ENCODE measurements around the gene SNAPIN. TPM values are rescaled to one million over a fixed set of nuclear protein-coding genes. Genes with fewer than 3 reads are reported as not detected.
A peak's percentile ranks its signal among the peaks of the same experiment; 100 is the strongest.

SNAPIN gene
- total RNA-seq, 1 experiment from 2014 or later, result 23.4 TPM

- CTCF ChIA-PET, result interaction anchor here (0.7 kb wide), 1 partner anchor 11 kb away, joined by 4 read pairs; no protein-coding TSS in a partner anchor
- TF ChIP-seq MYBL2 (CRISPR knock-in tag; IDR thresholded peaks at IDR 0.05) (no peak), RELA (CRISPR knock-in tag; IDR thresholded peaks at IDR 0.05; ENCODE audit: borderline replicate concordance) (no peak), NFATC4 (CRISPR knock-in tag; IDR thresholded peaks at IDR 0.05) (no peak), IRF2 (CRISPR knock-in tag; IDR thresholded peaks at IDR 0.05; ENCODE audit: borderline replicate concordance, low read depth) (no peak), ETV6 (CRISPR knock-in tag; IDR thresholded peaks at IDR 0.05) (no peak), FOXK1 (CRISPR knock-in tag; IDR thresholded peaks at IDR 0.05) (no peak), GTF2I (CRISPR knock-in tag; conservative IDR thresholded peaks at IDR 0.05) (no peak)
- TF ChIP-seq, protein P1, sequence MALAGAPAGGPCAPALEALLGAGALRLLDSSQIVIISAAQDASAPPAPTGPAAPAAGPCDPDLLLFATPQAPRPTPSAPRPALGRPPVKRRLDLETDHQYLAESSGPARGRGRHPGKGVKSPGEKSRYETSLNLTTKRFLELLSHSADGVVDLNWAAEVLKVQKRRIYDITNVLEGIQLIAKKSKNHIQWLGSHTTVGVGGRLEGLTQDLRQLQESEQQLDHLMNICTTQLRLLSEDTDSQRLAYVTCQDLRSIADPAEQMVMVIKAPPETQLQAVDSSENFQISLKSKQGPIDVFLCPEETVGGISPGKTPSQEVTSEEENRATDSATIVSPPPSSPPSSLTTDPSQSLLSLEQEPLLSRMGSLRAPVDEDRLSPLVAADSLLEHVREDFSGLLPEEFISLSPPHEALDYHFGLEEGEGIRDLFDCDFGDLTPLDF (CRISPR knock-in tag; IDR thresholded peaks at IDR 0.05), result no peak
- TF ChIP-seq, protein P2, sequence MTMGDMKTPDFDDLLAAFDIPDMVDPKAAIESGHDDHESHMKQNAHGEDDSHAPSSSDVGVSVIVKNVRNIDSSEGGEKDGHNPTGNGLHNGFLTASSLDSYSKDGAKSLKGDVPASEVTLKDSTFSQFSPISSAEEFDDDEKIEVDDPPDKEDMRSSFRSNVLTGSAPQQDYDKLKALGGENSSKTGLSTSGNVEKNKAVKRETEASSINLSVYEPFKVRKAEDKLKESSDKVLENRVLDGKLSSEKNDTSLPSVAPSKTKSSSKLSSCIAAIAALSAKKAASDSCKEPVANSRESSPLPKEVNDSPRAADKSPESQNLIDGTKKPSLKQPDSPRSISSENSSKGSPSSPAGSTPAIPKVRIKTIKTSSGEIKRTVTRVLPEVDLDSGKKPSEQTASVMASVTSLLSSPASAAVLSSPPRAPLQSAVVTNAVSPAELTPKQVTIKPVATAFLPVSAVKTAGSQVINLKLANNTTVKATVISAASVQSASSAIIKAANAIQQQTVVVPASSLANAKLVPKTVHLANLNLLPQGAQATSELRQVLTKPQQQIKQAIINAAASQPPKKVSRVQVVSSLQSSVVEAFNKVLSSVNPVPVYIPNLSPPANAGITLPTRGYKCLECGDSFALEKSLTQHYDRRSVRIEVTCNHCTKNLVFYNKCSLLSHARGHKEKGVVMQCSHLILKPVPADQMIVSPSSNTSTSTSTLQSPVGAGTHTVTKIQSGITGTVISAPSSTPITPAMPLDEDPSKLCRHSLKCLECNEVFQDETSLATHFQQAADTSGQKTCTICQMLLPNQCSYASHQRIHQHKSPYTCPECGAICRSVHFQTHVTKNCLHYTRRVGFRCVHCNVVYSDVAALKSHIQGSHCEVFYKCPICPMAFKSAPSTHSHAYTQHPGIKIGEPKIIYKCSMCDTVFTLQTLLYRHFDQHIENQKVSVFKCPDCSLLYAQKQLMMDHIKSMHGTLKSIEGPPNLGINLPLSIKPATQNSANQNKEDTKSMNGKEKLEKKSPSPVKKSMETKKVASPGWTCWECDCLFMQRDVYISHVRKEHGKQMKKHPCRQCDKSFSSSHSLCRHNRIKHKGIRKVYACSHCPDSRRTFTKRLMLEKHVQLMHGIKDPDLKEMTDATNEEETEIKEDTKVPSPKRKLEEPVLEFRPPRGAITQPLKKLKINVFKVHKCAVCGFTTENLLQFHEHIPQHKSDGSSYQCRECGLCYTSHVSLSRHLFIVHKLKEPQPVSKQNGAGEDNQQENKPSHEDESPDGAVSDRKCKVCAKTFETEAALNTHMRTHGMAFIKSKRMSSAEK (CRISPR knock-in tag; IDR thresholded peaks at IDR 0.05; ENCODE audit: borderline replicate concordance), result no peak
- TF ChIP-seq, protein P3, sequence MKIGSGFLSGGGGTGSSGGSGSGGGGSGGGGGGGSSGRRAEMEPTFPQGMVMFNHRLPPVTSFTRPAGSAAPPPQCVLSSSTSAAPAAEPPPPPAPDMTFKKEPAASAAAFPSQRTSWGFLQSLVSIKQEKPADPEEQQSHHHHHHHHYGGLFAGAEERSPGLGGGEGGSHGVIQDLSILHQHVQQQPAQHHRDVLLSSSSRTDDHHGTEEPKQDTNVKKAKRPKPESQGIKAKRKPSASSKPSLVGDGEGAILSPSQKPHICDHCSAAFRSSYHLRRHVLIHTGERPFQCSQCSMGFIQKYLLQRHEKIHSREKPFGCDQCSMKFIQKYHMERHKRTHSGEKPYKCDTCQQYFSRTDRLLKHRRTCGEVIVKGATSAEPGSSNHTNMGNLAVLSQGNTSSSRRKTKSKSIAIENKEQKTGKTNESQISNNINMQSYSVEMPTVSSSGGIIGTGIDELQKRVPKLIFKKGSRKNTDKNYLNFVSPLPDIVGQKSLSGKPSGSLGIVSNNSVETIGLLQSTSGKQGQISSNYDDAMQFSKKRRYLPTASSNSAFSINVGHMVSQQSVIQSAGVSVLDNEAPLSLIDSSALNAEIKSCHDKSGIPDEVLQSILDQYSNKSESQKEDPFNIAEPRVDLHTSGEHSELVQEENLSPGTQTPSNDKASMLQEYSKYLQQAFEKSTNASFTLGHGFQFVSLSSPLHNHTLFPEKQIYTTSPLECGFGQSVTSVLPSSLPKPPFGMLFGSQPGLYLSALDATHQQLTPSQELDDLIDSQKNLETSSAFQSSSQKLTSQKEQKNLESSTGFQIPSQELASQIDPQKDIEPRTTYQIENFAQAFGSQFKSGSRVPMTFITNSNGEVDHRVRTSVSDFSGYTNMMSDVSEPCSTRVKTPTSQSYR (CRISPR knock-in tag; IDR thresholded peaks at IDR 0.05), result no peak
- no peaks in the 10 kb centered on the region for H3K9me3 Mint-ChIP-seq
- POLR2A ChIA-PET, result interaction anchor here (0.7 kb wide), 1 partner anchor 14 kb away, joined by 3 read pairs; no protein-coding TSS in a partner anchor
- peaks cover 22% of the 10 kb centered on the region for H3K4me1 Mint-ChIP-seq
- H3K36me3 Mint-ChIP-seq, result peaks cover 19% of the 10 kb centered on the region
- no peak for DNase-seq (ENCODE audit: low spot score)
- ATAC-seq, result no peak
- H3K4me3 Mint-ChIP-seq, result peak overlapping the region; percentile 15
- peaks cover 9% of the 10 kb centered on the region for H3K27me3 Mint-ChIP-seq (ENCODE audit: low read depth)
- no peak overlapping the region for H3K27ac Mint-ChIP-seq
Observed at GRCh38 chr1:153673511-153673910, 15.0 kb downstream of the SNAPIN start.

GRCh38 chr1:153677718-153678518 lies 19.4 kb downstream of the SNAPIN start:
- DNase-seq (ENCODE audit: low spot score) (peak; percentile 78), ATAC-seq (peak; percentile 63)
- ChIA-PET POLR2A (interaction anchor here (0.6 to 1.5 kb wide), 4 partner anchors 20 to 312 kb away, joined by 3 to 4 read pairs (median 3); partner anchors contain the start of gene RPS27), CTCF (interaction anchor here (0.5 to 4.7 kb wide), 36 partner anchors 9 to 309 kb away, joined by 3 to 52 read pairs (median 5); partner anchors contain the start of genes CHTOP, DENND4B, INTS3 and RAB13)
- Mint-ChIP-seq H3K9me3 (no peaks in the 10 kb centered on the region), H3K27ac (no peak overlapping the region), H3K4me3 (peak overlapping the region; percentile 87), H3K36me3 (peaks cover 6% of the 10 kb centered on the region; the same call in 1 of the 2 replicates), H3K4me1 (peaks cover 18% of the 10 kb centered on the region), H3K27me3 (ENCODE audit: low read depth) (peaks cover 24% of the 10 kb centered on the region)
- TF ChIP-seq PRDM15 (CRISPR knock-in tag; IDR thresholded peaks at IDR 0.05) (no peak), CTCF (IDR thresholded peaks at IDR 0.05) (peak; percentile 82), TEAD1 (CRISPR knock-in tag; IDR thresholded peaks at IDR 0.05) (0 out of 2 replicates have a peak, but pooled peaks have one; percentile 27)
- TF ChIP-seq, protein P4, sequence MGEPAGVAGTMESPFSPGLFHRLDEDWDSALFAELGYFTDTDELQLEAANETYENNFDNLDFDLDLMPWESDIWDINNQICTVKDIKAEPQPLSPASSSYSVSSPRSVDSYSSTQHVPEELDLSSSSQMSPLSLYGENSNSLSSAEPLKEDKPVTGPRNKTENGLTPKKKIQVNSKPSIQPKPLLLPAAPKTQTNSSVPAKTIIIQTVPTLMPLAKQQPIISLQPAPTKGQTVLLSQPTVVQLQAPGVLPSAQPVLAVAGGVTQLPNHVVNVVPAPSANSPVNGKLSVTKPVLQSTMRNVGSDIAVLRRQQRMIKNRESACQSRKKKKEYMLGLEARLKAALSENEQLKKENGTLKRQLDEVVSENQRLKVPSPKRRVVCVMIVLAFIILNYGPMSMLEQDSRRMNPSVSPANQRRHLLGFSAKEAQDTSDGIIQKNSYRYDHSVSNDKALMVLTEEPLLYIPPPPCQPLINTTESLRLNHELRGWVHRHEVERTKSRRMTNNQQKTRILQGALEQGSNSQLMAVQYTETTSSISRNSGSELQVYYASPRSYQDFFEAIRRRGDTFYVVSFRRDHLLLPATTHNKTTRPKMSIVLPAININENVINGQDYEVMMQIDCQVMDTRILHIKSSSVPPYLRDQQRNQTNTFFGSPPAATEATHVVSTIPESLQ (CRISPR knock-in tag; IDR thresholded peaks at IDR 0.05), result 0 out of 2 replicates have a peak, but pooled peaks have one; percentile 31

All from WTC11 (cell line).